Activated CD4-positive, alpha-beta T cell treated with anti-CD3 and anti-CD28 coated beads, Interleukin-2, amount 50 U/mL, for 1 hour (primary cell): ENCODE data around the gene CCDC117.

Source experiments
- DNase-seq: peaks from one replicate; pipeline ENCODE4 v3.0.0-alpha.2; 2020

Gene CCDC117

GRCh38 chr22:28830441-28830840, 57.9 kb downstream of the CCDC117 start:
- DNase-seq = no peak

GRCh38 chr22:28831140-28832072, 58.9 kb downstream of the CCDC117 start:
- DNase-seq = no peak

- DNase-seq = no peak
Observed at GRCh38 chr22:28832731-28833130, 60.2 kb downstream of the CCDC117 start.

GRCh38 chr22:28833276-28833923, 60.9 kb downstream of the CCDC117 start:
- DNase-seq = no peak

- no peak for DNase-seq
Observed at GRCh38 chr22:28835630-28836189, 63.2 kb downstream of the CCDC117 start.

- DNase-seq = no peak
Observed at GRCh38 chr22:28837640-28838039, 65.1 kb downstream of the CCDC117 start.
